ENCODE data around the gene MYH14. TPM values are rescaled to one million over a fixed set of nuclear protein-coding genes. Genes with fewer than 3 reads are reported as not detected.

MYH14 gene
- total and polyA plus RNA-seq, 2 of the 8 experiments (the other 6 are each of a cell fraction or from before 2014, with no cell fraction given) = 17.3 to 28.6 TPM

- H4K5ac ChIP-seq (ENCODE audit: insufficient read length, low read depth, low read length) = no peak overlapping the region
- no peak overlapping the region for H2BK15ac ChIP-seq (ENCODE audit: low read length)
- no peak overlapping the region for H2AFZ ChIP-seq (ENCODE audit: low read length)
- H2BK5ac ChIP-seq (ENCODE audit: low read depth, low read length) = no peak overlapping the region
- H3K79me1 ChIP-seq (ENCODE audit: low read depth, low read length) = no peaks in the 10 kb centered on the region
- H3K18ac ChIP-seq (ENCODE audit: extremely low read depth, low read length) = no peak overlapping the region
- no peak overlapping the region for H2BK120ac ChIP-seq (replicated peaks; ENCODE audit: low read depth, low read length)
- H3K36me3 ChIP-seq (ENCODE audit: control insufficient read depth in 2 of 4, insufficient read depth in 4 of 4, low read length in 3 of 4) = peaks cover 0 to 8% (median 3%) of the 10 kb centered on the region in 4 experiments; a peak in 2 of 8 replicates
- H3K23me2 ChIP-seq (ENCODE audit: low read depth, low read length) = no peaks in the 10 kb centered on the region
- H2AK5ac ChIP-seq (ENCODE audit: low read depth, low read length) = no peak overlapping the region
- H3K27me3 ChIP-seq (replicated peaks in 1 of 4; ENCODE audit: control insufficient read depth in 3 of 4, extremely low read depth in 1 of 4, insufficient read depth in 3 of 4, low read length in 3 of 4) = no peaks in the 10 kb centered on the region
- DNase-seq (ENCODE audit: low read depth in 1 of 2, low spot score in 2 of 2) = no peak
- no peak for FAIRE-seq
- no peaks in the 10 kb centered on the region for H3K9me3 ChIP-seq (ENCODE audit: insufficient read depth in 2 of 2, low read depth in 1 of 2, low read length in 1 of 2)
- H3K23ac ChIP-seq (ENCODE audit: insufficient read length) = no peak overlapping the region
- WGBS, 2 experiments (ENCODE audit: extremely low coverage in 1 of 2, insufficient coverage in 1 of 2, insufficient read length in 1 of 2, insufficient replicate concordance in 2 of 2, low coverage in 1 of 2, low lambda C conversion rate in 2 of 2, missing lambda C conversion rate in 1 of 2) = 95% methylated on average over 8 of the region's 8 CpGs; no CpG with 5 or more reads in 1 of the 2 experiments
- H3K27ac ChIP-seq (ENCODE audit: low read depth, low read length) = no peak overlapping the region
- no peak overlapping the region for H2BK12ac ChIP-seq (ENCODE audit: low read depth, low read length)
- H3K4me1 ChIP-seq (replicated peaks in 1 of 4; ENCODE audit: control insufficient read depth in 3 of 4, insufficient read depth in 4 of 4, low read length in 3 of 4) = peaks cover 0 to 6% (median 0%) of the 10 kb centered on the region in 4 experiments; a peak in 2 of 7 replicates
- H4K20me1 ChIP-seq (replicated peaks in 1 of 2; ENCODE audit: control insufficient read depth in 1 of 2, insufficient read depth in 2 of 2, low read length in 2 of 2) = peaks cover 0 to 1% of the 10 kb centered on the region in 2 experiments
- no peak overlapping the region for H3K14ac ChIP-seq (ENCODE audit: insufficient read length)
- no peaks in the 10 kb centered on the region for H3K79me2 ChIP-seq (ENCODE audit: control insufficient read depth in 1 of 2, insufficient read depth in 2 of 2, low read length in 2 of 2)
- H2BK20ac ChIP-seq (ENCODE audit: low read length) = no peak overlapping the region
- H4K8ac ChIP-seq (ENCODE audit: extremely low read depth, insufficient read depth, low read length) = no peak overlapping the region
- H3K4ac ChIP-seq (replicated peaks; ENCODE audit: insufficient read length, low read depth, low read length) = no peak overlapping the region
- ChIA-PET CTCF (ENCODE audit: partially characterized antibody) (interaction anchor here (1.2 to 7.8 kb wide), 6 partner anchors 7 to 52 kb away, joined by 3 to 51 read pairs (median 18); no protein-coding TSS in a partner anchor), POLR2A (ENCODE audit: partially characterized antibody) (interaction anchor here (1.1 to 1.5 kb wide), 2 partner anchors 19 to 66 kb away, joined by 3 to 5 read pairs; partner anchors contain the start of gene KCNC3)
- H3K4me3 ChIP-seq (ENCODE audit: extremely low read depth in 1 of 4, insufficient read depth in 2 of 4, low read depth in 3 of 4, low read length in 4 of 4) = no peak overlapping the region
- no peak overlapping the region for H3K9ac ChIP-seq (replicated peaks in 1 of 4; ENCODE audit: extremely low read depth in 1 of 4, low read depth in 3 of 4, low read length in 3 of 4)
- no peak overlapping the region for H3K4me2 ChIP-seq (ENCODE audit: insufficient read depth in 1 of 2, low read depth in 2 of 2, low read length in 2 of 2)
- H4K91ac ChIP-seq (replicated peaks; ENCODE audit: insufficient read length, low read length) = no peak overlapping the region
- no peak for TF ChIP-seq JUND (IDR thresholded peaks at IDR 0.05; ENCODE audit: low read length)
- no peak for TF ChIP-seq CHD2 (IDR thresholded peaks at IDR 0.05; ENCODE audit: low read length)
- no peak for TF ChIP-seq RXRA (IDR thresholded peaks at IDR 0.05; ENCODE audit: insufficient read depth, low read depth, low read length)
- no peak for TF ChIP-seq RBBP5 (IDR thresholded peaks at IDR 0.05; ENCODE audit: borderline replicate concordance, low read depth, low read length)
- TF ChIP-seq BCL11A (IDR thresholded peaks at IDR 0.05; ENCODE audit: low read depth in 2 of 2, low read length in 2 of 2) = no peak
- TF ChIP-seq RNF2 (IDR thresholded peaks at IDR 0.05; ENCODE audit: borderline replicate concordance, low read depth, low read length, missing control alignments, poor library complexity, severe bottlenecking) = no peak
- no peak for TF ChIP-seq SIRT6 (IDR thresholded peaks at IDR 0.05; ENCODE audit: low read length)
- no peak for TF ChIP-seq SP1 (IDR thresholded peaks at IDR 0.05; ENCODE audit: low read depth, low read length)
- TF ChIP-seq KDM4A (IDR thresholded peaks at IDR 0.05; ENCODE audit: low read depth, low read length, severe bottlenecking) = no peak
- TF ChIP-seq, protein P1, sequence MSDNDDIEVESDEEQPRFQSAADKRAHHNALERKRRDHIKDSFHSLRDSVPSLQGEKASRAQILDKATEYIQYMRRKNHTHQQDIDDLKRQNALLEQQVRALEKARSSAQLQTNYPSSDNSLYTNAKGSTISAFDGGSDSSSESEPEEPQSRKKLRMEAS (IDR thresholded peaks at IDR 0.05) = no peak
- H3K56ac ChIP-seq (replicated peaks; ENCODE audit: insufficient read length, low read depth, low read length) = no peak overlapping the region
Measured at GRCh38 chr19:50263176-50263575, 59.8 kb downstream of the MYH14 start.
